ENCODE data around the gene PC.

DNA sequence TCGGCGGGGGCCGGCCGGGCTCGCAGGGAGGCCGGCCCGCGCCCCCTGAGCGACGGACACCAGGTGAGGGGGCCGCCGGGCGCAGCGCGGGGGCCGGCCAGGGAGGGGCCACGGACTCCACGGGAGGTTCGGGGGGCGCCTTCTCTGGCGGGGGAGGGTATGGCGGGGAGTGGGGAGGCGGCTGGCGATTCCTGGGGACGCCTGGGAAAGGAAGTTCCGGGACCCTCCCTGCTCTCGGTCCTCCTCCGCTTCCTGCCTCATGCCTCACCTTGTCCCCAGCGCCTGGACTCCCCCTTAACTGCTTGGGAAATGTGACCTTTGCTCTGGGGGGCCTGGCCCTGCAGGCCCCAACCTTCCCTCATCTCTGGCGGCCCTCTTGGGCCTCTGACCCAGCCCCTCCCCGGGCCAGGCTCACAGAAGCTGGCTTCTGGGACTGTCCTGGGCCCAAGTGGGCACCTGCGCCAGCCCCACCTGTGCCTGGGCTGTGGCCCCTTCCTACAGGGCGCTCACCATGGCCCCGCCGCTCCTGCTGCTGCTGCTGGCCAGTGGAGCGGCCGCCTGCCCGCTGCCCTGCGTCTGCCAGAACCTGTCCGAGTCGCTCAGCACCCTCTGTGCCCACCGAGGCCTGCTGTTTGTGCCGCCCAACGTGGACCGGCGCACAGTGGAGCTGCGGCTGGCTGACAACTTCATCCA is 100.8 kb downstream of the PC start:
- TF ChIP-seq, protein P1, sequence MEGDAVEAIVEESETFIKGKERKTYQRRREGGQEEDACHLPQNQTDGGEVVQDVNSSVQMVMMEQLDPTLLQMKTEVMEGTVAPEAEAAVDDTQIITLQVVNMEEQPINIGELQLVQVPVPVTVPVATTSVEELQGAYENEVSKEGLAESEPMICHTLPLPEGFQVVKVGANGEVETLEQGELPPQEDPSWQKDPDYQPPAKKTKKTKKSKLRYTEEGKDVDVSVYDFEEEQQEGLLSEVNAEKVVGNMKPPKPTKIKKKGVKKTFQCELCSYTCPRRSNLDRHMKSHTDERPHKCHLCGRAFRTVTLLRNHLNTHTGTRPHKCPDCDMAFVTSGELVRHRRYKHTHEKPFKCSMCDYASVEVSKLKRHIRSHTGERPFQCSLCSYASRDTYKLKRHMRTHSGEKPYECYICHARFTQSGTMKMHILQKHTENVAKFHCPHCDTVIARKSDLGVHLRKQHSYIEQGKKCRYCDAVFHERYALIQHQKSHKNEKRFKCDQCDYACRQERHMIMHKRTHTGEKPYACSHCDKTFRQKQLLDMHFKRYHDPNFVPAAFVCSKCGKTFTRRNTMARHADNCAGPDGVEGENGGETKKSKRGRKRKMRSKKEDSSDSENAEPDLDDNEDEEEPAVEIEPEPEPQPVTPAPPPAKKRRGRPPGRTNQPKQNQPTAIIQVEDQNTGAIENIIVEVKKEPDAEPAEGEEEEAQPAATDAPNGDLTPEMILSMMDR (conservative IDR thresholded peaks at IDR 0.05; ENCODE audit: low read depth, low read length), result no peak
- no peak for TF ChIP-seq EZH2 (IDR thresholded peaks at IDR 0.05; ENCODE audit: borderline replicate concordance, low read depth, low read length, poor library complexity, severe bottlenecking)

Measured in A673 (cell line).